DMS53 (cell line): ENCODE results near the gene TBC1D12.
"Not testable (repeated sequence)": the region's sequence is repeated elsewhere in the genome, so short reads cannot be mapped to it uniquely, and the experiment has no call there.

Experiments
- DNase-seq: peaks from one replicate; lab custom pipeline; 2025; lab: John Stamatoyannopoulos, UW

The TBC1D12 gene

DNA sequence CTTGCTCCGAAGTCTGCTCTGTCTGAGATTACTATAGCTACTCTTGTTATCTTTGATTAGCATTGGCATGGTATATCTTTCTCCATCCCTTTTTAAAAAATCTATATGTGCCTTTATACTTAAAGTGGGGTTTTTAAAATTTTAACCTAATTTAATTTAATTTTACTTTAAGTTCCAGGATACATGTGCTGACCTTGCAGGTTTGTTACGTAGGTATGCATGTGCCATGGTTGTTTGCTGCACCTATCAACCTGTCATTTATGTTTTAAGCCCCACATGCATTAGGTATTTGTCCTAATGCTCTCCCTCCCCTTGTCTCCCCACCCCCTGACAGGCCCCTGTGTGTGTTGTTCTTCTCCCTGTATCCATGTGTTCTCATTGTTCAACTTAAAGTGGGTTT lies 54.6 kb downstream of the TBC1D12 start:
- no peak for DNase-seq

DNA sequence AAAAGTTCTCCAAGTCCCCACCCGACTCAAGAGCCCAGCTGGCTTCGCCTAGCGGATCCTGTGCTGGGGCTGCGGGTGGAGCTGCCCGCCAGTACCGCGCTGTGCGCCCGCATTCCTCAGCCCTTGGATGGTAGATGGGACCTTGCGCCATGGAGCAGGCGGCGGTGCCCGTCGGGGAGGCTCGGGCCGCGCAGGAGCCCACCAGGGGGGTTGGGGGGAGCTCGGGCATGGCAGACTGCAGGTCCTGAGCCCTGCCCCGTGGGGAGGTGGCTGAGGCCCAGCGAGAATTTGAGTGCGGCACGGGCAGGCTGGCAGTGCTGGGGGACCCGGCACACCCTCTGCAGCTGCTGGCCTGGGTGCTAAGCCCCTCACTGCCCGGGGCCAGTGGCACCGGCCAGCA lies 57.0 kb downstream of the TBC1D12 start:
- DNase-seq = no peak

DNA sequence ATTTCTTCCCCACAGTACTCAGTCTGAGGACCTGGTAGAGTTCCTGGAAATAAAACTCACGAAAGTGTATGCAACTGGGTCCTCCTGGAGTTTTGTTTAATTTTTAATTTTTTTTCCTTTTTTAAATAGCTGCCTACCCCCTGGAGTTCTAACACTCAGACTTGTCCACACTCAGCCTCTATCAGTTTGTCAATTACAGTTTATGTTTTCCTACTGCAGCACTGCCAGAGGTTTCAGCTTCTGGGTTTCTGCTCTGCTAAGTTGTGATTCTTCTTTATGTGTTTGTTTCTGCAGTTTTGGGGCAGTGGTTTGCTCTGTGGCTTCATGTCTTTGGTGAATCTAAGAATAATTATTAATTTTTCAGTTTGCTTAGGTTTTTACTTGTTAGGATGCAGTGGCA lies 59.2 kb downstream of the TBC1D12 start:
- no peak for DNase-seq

DNA sequence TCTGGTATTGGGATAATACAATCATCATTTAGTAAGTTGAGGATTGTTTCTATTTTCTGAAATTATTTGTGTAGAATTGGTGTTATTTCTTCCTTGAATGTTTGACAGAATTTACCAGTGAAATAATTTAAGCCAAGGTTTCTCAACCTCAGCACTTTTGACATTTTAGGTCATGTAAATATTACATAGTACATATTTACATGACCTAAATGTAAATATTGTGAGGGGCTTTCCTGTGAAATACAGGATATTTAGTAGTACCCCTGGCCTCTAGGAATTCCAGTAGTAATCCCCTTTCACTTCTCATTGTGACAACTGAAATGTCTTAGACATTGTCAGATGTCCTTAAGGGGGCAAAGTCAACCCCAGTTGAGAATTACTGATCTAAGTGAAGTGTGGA lies 59.8 kb downstream of the TBC1D12 start:
- DNase-seq = no peak

DNA sequence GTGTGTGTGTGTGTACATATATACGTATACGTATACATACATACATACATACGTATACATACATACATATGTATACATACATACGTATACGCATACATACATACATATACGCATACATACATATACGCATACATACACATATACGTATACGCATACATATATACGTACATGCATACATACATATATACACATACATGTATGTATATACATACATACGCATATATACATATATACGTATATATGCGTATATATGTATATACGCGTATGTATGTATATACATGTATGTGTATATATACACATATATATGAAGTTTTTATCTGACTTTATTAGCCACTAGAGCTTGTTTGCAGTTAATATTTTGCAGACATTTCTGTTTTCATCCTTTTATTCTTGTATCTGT lies 63.3 kb downstream of the TBC1D12 start:
- no peak for DNase-seq

DNA sequence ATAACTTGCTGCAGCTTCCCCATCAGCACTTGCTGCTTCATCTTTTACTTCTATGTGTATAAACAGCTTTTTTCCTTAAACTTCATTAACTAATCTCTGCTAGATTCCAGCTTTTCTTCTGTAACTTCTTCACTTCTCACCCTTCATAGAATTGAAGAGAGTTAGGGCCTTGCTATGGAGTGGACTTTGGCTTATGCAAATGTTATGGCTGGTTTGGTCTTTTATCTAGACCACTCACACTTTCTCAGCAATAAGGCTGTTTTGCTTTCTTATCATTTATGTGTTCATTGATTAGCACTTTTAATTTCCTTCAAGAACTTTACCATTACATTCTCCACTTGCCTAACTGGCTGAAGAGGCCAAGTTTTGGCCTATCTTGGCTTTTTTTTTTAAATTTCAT lies 79.1 kb downstream of the TBC1D12 start:
- no peak for DNase-seq

DNA sequence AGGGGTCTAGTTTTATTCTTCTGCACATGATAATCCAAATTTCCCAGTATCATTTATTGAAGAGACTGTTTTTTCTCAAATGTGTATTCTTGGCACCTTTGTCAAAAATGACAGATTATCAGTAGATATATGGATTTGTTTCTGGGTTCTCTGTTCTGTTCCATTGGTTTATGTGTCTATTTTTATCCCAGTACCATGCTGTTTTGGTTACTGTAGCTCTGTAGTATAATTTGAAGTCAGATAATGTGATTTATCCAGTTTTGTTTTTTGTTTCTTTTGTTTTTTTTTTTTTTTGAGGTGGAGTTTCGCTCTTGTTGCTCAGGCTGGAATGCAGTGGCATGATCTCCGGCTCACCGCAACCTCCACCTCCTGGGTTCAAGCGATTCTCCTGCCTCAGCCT lies 81.6 kb downstream of the TBC1D12 start:
- DNase-seq = no peak

DNA sequence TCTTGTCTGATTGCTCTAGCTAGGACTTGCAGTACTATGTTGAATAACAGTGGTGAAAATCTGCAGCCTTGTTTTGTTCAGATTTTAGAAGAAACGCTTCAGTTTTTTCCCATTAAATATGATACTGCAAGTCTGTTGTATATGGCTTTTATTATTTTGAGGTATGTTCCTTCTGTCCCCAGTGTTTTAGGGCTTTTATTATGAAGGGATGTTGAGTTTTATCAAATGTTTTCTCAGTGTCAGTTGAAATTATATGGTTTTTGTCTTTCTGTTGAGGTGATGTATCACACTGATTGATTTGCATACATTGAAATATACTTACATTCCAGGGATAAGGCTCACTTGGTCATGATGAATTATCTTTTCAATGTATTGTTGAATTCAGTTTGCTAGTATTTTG lies 82.8 kb downstream of the TBC1D12 start:
- no peak for DNase-seq

DNA sequence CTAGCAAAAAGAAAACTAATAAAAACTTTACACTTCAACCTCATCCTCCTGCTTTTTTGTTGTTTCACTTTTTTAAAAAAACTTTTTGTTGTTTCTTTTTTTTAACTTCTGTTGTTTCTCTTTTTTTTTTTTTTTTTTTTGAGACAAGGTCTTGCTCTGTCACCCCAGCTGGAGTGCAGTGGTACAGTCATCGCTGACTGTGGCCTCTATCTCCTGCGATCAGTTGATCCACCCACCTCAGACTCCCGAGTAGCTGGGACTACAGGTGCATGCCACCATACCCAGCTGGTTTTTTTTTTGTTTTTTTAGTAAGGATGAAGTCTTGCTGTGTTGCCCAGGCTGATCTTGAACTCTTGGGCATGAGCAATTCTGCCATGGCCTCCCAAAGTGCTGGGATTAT lies 85.2 kb downstream of the TBC1D12 start:
- DNase-seq = no peak

DNA sequence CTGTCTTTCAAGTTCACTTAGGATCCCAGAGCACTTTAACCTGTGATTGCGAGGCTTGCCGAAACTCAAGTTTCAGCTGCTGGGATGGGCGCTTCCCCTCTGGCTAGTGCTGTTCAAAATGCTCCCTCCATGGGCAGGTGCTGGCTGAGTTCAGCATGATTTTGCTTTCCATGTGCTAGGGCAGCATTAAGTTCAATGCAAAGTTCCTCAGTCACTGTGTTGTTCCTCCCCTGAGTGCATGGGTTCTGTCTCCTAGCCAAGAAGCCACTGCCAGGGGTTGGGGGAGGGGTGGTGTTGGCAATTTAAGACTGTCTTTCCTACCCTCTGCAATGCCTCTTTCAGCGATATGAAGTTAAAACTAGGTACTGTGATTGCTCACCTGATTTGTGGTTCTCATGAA lies 86.8 kb downstream of the TBC1D12 start:
- DNase-seq = peak; percentile 7

DNA sequence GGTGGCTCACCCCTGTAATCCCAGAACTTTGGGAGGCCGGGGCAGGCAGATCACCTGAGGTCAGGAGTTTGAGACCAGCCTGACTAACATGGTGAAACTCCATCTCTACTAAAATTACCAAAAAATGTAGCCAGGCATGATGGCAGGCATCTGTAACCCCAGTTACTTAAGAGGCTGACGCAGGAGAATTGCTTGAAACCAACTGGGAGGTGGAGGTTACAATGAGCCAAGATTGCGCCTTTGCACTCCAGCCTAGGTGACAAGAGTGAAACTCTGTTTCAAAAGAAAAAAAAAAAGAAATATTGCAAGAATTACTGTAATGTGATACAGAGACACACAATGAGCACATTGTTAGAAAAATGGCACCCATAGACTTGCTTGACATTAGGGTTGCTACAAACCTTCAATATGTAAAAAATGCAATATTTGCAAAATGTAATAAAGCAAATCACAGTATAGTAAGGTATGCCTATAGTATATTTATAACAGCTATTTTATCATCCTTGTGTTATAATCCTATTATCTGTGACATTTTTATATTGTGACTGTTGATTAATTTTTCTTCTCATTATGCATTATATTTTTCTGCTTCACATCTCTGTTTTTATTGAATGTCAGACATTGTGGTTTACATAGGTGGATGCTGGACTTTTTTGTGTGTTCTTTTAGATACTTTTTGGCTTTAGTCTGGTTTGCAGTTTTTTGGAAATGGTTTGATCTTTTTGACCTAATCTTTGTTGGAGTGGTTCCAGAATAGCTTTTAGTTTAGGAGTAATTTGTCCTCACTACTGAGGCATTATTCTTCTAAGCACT lies 87.8 kb downstream of the TBC1D12 start:
- DNase-seq = no peak

DNA sequence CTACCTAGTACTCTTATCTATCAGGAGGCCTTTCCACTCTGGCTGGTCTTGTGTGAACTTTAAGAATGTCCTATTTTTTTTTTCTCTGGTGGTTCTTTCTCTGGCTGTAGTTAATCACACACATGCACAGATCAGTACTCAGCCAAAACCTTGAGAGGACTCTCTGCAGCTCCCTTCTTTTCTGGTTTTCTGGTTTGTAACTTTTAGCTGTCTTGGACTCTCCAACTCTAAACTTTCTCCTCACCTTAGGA lies 88.4 kb downstream of the TBC1D12 start:
- DNase-seq = no peak

DNA sequence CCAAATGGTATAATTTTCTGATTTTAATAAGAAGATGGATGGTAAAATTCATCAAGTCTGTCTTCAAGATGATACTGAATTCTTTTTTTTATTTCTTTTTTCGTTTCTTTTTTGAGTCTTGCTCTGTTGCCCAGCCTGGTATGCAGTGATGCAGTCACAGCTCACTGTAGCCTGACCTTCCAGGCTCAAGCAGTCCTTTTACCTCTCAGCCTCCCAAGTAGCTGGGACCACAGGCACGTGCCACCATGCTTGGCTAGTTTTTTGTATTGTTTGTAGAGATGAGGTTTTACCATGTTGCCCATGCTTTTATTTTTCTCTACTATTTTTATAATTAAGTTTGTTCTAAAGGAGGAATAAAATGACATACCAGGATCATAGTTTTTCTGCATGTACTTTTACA lies 91.1 kb downstream of the TBC1D12 start:
- DNase-seq = no peak

DNA sequence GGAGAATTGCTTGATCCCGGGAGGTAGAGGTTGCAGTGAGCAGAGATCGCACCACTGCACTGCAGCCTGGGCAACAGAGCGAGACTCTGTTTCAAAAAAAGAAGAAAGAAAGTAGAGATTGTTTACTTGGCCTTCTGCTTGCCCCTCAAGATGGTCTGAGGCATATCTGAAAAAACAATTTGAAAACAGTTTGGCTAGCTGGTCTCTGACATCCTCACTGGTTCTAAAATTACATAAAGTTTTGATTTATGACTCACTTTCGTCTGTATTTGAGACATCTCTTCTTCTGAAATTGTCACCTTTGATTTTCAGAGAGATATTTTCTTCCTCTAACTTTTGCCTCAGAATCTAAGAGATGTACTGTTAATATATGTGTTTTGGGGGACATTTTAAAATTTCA lies 93.7 kb downstream of the TBC1D12 start:
- no peak for DNase-seq

DNA sequence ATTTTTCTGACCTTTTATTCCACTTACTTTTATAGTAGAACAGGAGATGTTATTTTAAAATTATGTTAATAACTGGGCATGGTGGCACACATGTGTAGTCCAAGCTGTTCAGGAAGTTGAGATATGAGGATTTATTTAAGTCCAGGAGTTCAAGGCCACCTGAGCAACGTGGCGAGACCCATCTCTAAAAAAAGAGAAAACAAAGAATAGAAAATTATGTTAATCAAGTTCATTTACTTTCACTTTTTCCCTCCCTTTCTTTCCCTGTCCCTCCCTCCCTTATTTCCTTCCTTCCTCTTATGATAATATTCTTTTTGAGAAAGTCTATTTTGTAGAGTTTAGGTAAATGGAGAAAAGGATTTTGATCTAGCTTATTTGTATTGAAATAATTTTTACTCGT lies 94.3 kb downstream of the TBC1D12 start:
- no peak for DNase-seq

DNA sequence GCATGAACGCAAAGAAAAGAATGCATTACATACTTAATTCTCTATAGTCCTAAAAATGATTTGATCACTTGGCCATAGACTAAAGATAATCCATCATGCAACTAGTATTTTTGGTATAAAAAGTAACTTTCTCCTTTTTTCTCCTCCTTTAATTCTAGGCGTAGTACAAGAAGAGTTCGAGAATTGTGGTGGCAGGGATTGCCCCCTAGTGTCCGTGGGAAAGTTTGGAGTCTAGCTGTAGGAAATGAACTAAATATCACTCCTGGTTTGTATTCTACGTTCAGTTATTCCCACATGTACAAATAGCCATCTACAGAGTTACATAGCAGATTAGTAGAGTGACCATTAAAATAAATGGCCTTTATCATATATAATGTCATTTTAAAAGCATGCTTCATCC lies 97.7 kb downstream of the TBC1D12 start:
- peak; percentile 10 for DNase-seq

DNA sequence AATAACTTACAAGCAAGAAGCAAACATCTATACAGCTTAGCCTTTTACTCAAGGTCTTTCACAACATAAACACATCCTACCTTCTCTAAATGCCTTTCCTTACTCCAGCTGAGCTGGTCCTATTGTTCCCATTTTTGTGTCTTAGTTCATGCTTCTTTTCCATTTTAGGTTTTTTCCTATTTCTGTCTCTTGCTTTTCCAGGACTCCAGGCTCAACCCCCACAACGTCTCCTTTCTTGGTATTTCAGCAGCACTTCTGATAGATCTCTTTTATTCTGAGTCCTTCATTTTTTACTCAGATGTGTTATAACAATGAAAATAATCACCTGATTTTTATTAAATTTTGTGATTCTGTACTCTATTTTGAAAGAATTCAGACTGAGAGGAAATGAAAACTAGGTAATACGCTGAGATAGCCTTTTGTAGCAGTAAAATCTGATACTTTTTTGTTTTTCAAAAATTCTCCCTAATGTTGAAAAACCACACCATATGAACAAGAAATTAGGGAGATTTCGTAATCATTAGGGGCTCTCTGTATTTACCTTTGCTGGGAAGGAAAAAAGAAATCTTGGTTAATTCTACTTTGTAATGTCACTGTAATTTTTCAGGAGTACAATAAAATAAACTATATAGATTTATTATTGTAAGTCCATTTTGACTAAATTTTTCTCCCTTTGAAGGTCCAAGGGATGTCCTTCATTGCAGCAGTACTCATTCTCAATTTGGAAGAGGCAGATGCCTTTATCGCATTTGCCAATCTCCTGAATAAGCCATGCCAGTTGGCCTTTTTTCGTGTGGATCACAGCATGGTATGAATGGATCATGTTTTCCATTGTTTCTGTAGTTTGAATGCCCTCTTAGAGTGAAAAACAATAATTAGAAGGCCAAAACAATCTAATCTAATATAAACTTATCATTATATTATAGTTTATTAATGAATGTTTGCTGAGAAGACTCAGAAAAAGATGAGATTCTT lies 119.2 kb downstream of the TBC1D12 start:
- DNase-seq = no peak

DNA sequence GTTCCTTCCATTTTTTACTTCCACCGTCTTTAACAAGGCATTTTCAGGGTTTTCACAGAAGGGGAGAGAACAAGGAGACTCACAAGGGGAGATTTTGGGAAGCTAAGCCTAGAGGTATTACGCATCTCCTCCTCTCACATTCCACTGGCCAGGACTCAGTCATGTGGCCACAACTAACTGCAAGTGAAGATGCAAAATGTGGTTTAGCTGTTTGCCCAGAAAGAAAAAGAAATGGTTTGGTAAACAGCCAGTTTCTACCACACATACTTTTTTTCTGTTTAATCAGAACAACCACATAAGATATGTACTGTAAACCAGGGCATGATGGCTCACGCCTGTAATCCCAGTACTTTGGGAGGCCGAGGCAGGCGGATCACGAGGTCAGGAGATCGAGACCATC lies 121.8 kb downstream of the TBC1D12 start:
- no peak for DNase-seq

DNA sequence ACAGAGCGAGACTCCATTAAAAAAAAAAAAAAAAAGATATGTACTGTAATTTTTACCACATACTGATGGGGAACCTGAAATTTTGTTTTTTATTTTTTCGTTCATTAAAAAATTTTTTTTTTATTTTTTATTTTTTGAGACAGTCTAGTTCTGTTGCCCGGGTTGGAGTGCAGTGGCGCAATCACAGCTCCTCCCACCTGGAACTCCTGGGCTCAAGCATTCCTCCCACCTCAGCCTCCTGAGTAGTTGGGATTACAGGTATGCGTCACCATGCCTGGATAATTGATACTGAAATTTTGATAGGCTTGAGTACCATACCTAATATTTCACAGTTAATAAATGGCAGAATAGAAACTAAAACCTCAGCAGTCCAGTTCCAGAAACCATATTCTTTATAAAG lies 122.4 kb downstream of the TBC1D12 start:
- no peak for DNase-seq

DNA sequence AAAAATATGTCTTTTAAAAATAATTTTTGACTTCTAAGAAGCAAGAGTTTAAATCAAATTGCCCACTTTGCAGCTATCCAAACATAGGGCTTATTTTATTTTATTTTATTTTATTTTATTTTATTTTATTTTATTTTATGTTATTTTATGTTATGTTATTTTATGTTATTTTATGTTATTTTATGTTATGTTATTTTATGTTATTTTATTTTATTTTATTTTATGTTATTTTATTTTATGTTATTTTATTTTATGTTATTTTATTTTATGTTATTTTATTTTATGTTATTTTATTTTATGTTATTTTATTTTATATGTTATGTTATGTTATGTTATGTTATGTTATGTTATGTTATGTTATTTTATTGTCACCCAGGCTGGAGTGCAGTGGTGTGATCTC lies 129.2 kb downstream of the TBC1D12 start:
- DNase-seq = not testable (repeated sequence)

DNA sequence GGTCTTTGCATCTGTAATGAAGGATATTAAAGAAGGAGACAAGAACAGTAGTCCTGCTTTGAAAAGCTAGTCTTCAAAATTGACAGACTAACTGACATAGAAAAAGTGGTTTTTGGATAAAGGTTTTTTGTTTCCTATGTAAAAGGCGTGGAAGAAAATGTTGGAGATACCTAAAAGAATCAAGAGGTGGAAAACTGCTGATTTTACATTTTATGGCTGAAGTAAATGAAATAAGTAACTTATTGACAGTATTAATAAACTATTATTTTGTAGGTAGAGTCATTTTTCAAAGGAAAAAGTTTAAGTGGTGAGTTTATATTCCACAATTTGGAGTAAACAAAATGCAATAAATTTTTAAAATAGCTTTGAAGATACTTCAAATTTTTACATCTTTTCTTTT lies 130.7 kb downstream of the TBC1D12 start:
- DNase-seq = no peak

DNA sequence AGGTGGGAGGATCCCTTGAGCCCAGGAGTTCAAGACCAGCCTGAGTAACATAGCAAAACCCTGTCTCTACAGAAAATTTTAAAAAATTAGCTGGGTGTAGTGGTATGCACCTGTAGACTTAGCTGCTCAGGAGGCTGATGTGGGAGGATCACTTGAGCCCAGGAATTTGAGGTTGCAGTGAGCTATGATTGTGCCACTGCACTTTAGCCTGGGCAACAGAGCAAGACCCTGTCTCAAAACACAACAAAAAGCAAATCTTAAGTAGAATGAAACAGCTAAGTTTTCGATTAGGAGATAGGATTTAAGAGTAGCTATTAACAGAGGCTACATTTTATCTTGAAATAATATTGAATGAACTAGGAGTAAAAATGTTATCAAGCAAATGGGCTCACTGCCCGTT lies 139.9 kb downstream of the TBC1D12 start:
- DNase-seq = not testable (repeated sequence)

DNA sequence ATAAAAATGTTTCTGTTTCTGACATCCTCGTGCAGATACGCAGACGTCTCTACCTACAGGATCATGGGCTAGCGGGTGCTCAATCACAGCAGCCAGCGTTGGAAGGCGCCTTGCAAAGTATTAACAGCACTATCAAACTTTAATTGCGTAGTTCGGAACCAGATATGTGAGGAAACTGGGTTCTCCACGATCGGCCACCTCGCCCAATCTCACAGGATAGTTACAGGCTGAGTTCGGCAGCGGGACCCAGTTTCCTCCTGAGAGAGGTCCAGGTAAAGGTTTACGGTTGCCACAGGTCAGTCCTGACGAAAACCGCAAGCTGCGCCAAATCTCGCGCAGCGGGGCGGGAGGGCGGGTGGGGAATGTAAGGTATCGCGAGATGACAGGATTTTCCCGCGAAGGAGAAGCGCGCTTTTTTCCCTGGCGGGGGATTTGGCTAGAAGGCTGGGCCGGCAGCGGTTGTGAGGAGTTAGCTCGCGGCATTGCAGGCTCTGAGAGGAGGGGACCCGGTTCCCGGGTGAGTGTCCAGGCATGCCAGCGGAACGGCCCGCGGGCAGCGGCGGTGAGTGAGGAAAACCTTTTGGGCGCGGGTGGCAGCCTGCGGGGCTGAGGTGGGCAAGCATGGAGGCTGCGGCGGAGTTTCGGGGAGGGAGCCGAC lies 143.2 kb downstream of the TBC1D12 start, which contains the start of gene HELLS:
Gene HELLS, plus strand, starts transcription at position 398 of the 658 bp plus-strand sequence. Its CDS starts 134 bp downstream, at position 532.
- peak; percentile 97 for DNase-seq
